Glutamatergic neuron (in vitro differentiated cells): ENCODE measurements around the gene LCAT. TPM values are rescaled to one million over a fixed set of nuclear protein-coding genes. Genes with fewer than 3 reads are reported as not detected.

Experiments used
- DNase-seq: peaks from one replicate; pipeline ENCODE4 v3.0.0; 2022
- H3K27ac Mint-ChIP-seq: one replicate; pipeline ENCODE4 v1.8.0; 2020; ENCODE audit warnings: mild to moderate bottlenecking, mixed read lengths, inconsistent platforms; ENCODE audit not compliant: unreplicated experiment
- H3K27me3 Mint-ChIP-seq: one replicate; pipeline ENCODE4 v1.8.0; 2020; ENCODE audit warnings: mild to moderate bottlenecking, moderate library complexity, mixed read lengths, inconsistent platforms; ENCODE audit not compliant: unreplicated experiment
- H3K36me3 Mint-ChIP-seq: one replicate; pipeline ENCODE4 v1.8.0; 2020; ENCODE audit warnings: mild to moderate bottlenecking, mixed read lengths, inconsistent platforms; ENCODE audit not compliant: unreplicated experiment
- H3K4me1 Mint-ChIP-seq: one replicate; pipeline ENCODE4 v1.8.0; 2020; ENCODE audit warnings: mild to moderate bottlenecking, low read depth, mixed read lengths, inconsistent platforms; ENCODE audit not compliant: unreplicated experiment
- H3K4me3 Mint-ChIP-seq: one replicate; pipeline ENCODE4 v1.8.0; 2020; ENCODE audit warnings: mild to moderate bottlenecking, mixed read lengths, inconsistent platforms; ENCODE audit not compliant: unreplicated experiment
- H3K9me3 Mint-ChIP-seq: one replicate; pipeline ENCODE4 v1.8.0; 2020; ENCODE audit warnings: mild to moderate bottlenecking, moderate library complexity, mixed read lengths, inconsistent platforms; ENCODE audit not compliant: unreplicated experiment
- CTCF ChIP-seq: fragments of 200-600 bp; sonication (generic); IDR thresholded peaks from one replicate; pipeline ENCODE4 v1.5.0; 2021; ENCODE audit not compliant: partially characterized antibody, unreplicated experiment
- total RNA-seq: library from RNA; stranded (reverse); fragmentation: NEBNext Ultra II Directional; extraction: Animal tissue kit (Norgen Biotek cat#: 25700); gene quantifications from one replicate; pipeline ENCODE4 v1.2.1, GENCODE V29; 2021; ENCODE audit not compliant: unreplicated experiment

The LCAT gene
- total RNA-seq, 1 donor from 2014 or later: 8.7 TPM

- H3K27me3 Mint-ChIP-seq: peaks cover 16% of the 10 kb centered on the region
- peaks cover 13% of the 10 kb centered on the region for H3K4me1 Mint-ChIP-seq
- peak overlapping the region; percentile 100 for H3K4me3 Mint-ChIP-seq
- peak overlapping the region; percentile 97 for H3K27ac Mint-ChIP-seq
- peak; percentile 89 for DNase-seq
- no peak for TF ChIP-seq CTCF
- H3K9me3 Mint-ChIP-seq: peaks cover 15% of the 10 kb centered on the region
- no peaks in the 10 kb centered on the region for H3K36me3 Mint-ChIP-seq
Measured at GRCh38 chr16:67935402-67936123, 8.4 kb downstream of the LCAT start.

DNA sequence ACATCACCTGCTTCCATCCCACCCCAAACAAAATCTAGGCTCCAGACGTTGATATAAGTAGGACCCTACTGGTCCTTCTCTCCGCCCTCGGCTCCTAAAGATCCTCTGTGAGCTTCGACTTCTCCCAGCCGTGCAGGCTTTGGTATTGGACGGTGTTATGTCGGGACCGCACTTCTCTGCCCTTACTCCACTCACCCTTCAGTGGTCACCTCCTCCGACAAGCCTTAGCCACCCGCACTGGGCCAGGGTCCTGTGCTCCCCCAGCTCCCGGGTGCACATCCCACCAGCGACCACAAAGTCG lies 8.9 kb downstream of the LCAT start:
- Mint-ChIP-seq H3K4me3 (peak overlapping the region; percentile 100), H3K36me3 (no peaks in the 10 kb centered on the region), H3K9me3 (peaks cover 15% of the 10 kb centered on the region), H3K4me1 (peaks cover 13% of the 10 kb centered on the region), H3K27me3 (peaks cover 16% of the 10 kb centered on the region), H3K27ac (peak overlapping the region; percentile 62)
- TF ChIP-seq CTCF: no peak
- DNase-seq: no peak

- peaks cover 16% of the 10 kb centered on the region for H3K27me3 Mint-ChIP-seq
- peak overlapping the region; percentile 62 for H3K27ac Mint-ChIP-seq
- no peak for DNase-seq
- no peaks in the 10 kb centered on the region for H3K36me3 Mint-ChIP-seq
- peaks cover 13% of the 10 kb centered on the region for H3K4me1 Mint-ChIP-seq
- TF ChIP-seq CTCF: no peak
- H3K9me3 Mint-ChIP-seq: peaks cover 15% of the 10 kb centered on the region
- H3K4me3 Mint-ChIP-seq: peak overlapping the region; percentile 100
Measured at GRCh38 chr16:67934306-67935100, 9.4 kb downstream of the LCAT start.

- DNase-seq: no peak
- no peak for TF ChIP-seq CTCF
Measured at GRCh38 chr16:67933805-67934204, 10.1 kb downstream of the LCAT start.

GRCh38 chr16:67932462-67932840 lies 11.5 kb downstream of the LCAT start:
- H3K4me1 Mint-ChIP-seq: peaks cover 13% of the 10 kb centered on the region
- no peak overlapping the region for H3K4me3 Mint-ChIP-seq
- peaks cover 15% of the 10 kb centered on the region for H3K9me3 Mint-ChIP-seq
- H3K36me3 Mint-ChIP-seq: no peaks in the 10 kb centered on the region
- no peak for TF ChIP-seq CTCF
- DNase-seq: no peak
- no peak overlapping the region for H3K27ac Mint-ChIP-seq
- peaks cover 16% of the 10 kb centered on the region for H3K27me3 Mint-ChIP-seq

More at GRCh38 chr16:67933805-67934204, 10.1 kb downstream of the LCAT start:
- Mint-ChIP-seq H3K27ac (peak overlapping the region; percentile 38), H3K27me3 (peaks cover 16% of the 10 kb centered on the region), H3K4me1 (peaks cover 13% of the 10 kb centered on the region), H3K4me3 (peak overlapping the region; percentile 5), H3K9me3 (peaks cover 15% of the 10 kb centered on the region), H3K36me3 (no peaks in the 10 kb centered on the region)
